HCT116 (cell line): ENCODE data around the gene CYP4A22. TPM values are rescaled to one million over a fixed set of nuclear protein-coding genes. Genes with fewer than 3 reads are reported as not detected.
"Not testable (repeated sequence)": the region's sequence is repeated elsewhere in the genome, so short reads cannot be mapped to it uniquely, and the experiment has no call there.

Experiments used
- ATAC-seq: fragments of 200-7000 bp; cut with Tn5 transposase; 2 replicates; pipeline ENCODE4 v1.9.1; 2020; ENCODE audit warnings: mild to moderate bottlenecking, moderate library complexity
- BruUV-seq: library from RNA; stranded (reverse); fragments of 400-500 nt; replicated peaks from 2 replicates; lab custom pipeline; 2021; lab: Mats Ljungman, UMichigan
- CTCF ChIA-PET: fragments of 300-600 bp; sonication (Branson Sonifier 250); formaldehyde crosslinking; loops from one replicate; lab custom pipeline; 2021; ENCODE audit warnings: antibody characterized with exemption; lab: Charles Lee
- POLR2A ChIA-PET: fragments of 300-600, 350-600 bp; sonication (Branson Sonifier 250); formaldehyde crosslinking; loops from one replicate; lab custom pipeline; 2021; ENCODE audit warnings: antibody characterized with exemption; lab: Charles Lee
- RAD21 ChIA-PET, 2 experiments: fragments of 300-600 bp; sonication (Branson Sonifier 250); formaldehyde crosslinking; loops; one replicate each; lab custom pipeline; 2023; ENCODE audit warnings: low total read pairs in 2 of 2; ENCODE audit not compliant: uncharacterized antibody in 2 of 2, unreplicated experiment in 2 of 2, low non-redundant PET in 1 of 2; lab: Charles Lee
- DNase-seq: peaks from one replicate; pipeline ENCODE4 v3.0.0-alpha.2; 2010; ENCODE audit warnings: low read depth, low spot score
- H2AFZ ChIP-seq: fragments of 200-600 bp; shearing (Covaris generic), sonication (generic); 2 replicates; pipeline ENCODE4 v1.6.1; 2017; ENCODE audit warnings: low read depth, mixed run types, mixed read lengths, antibody characterized with exemption, low read length; ENCODE audit not compliant: poor library complexity, severe bottlenecking
- H3K27ac ChIP-seq: 2 replicates; pipeline ENCODE4 v1.5.1; 2012; ENCODE audit warnings: low read depth, low read length
- H3K27me3 ChIP-seq: fragments of 200-600 bp; sonication (generic); 2 replicates; pipeline ENCODE4 v1.6.1; 2016; ENCODE audit warnings: mixed run types, low read length, mixed read lengths; ENCODE audit not compliant: insufficient read depth
- H3K36me3 ChIP-seq, 2 experiments: fragments of 200-500 bp in 1 of 2; fragments of 200-600 bp in 1 of 2; sonication (Bioruptor generic) in 1 of 2; sonication (generic) in 1 of 2; 2 replicates each; pipeline versions ENCODE4 v1.5.1 to v1.6.1; 2014 to 2016; ENCODE audit warnings: low read length in 2 of 2, inconsistent platforms in 1 of 2, mixed read lengths in 1 of 2, mixed run types in 1 of 2; ENCODE audit not compliant: insufficient read depth in 2 of 2, control insufficient read depth in 1 of 2
- H3K4me1 ChIP-seq, 2 experiments: fragments of 200-600 bp in 1 of 2; sonication (generic) in 1 of 2; 2 replicates each; pipeline versions ENCODE4 v1.5.1 to v1.6.1; 2012 to 2017; ENCODE audit warnings: low read length in 2 of 2, inconsistent platforms in 1 of 2, mild to moderate bottlenecking in 1 of 2, mixed read lengths in 1 of 2, mixed run types in 1 of 2, moderate library complexity in 1 of 2; ENCODE audit not compliant: insufficient read depth in 2 of 2, control insufficient read depth in 1 of 2
- H3K4me2 ChIP-seq: fragments of 200-600 bp; sonication (generic); 2 replicates; pipeline ENCODE4 v1.6.1; 2017; ENCODE audit warnings: mixed run types, low read length, mixed read lengths
- H3K4me3 ChIP-seq, 2 experiments: fragments of 200-600 bp in 1 of 2; sonication (generic) in 1 of 2; replicated peaks in 1 of 2; 2 replicates each; pipeline ENCODE4 v1.5.1; 2011 to 2016; ENCODE audit warnings: low read length in 2 of 2, control low read depth in 1 of 2, low read depth in 1 of 2, mild to moderate bottlenecking in 1 of 2, mixed read lengths in 1 of 2, mixed run types in 1 of 2
- H3K79me2 ChIP-seq: fragments of 200-600 bp; sonication (generic); 2 replicates; pipeline ENCODE4 v1.6.1; 2017; ENCODE audit warnings: mild to moderate bottlenecking, mixed run types, low read length, moderate library complexity, mixed read lengths; ENCODE audit not compliant: insufficient read depth
- H3K9ac ChIP-seq: fragments of 200-600 bp; sonication (generic); 2 replicates; pipeline ENCODE4 v1.6.1; 2016; ENCODE audit warnings: low read length, mixed read lengths
- H3K9me2 ChIP-seq: fragments of 200-600 bp; sonication (generic), shearing (Covaris generic); 2 replicates; pipeline ENCODE4 v1.6.1; 2017; ENCODE audit warnings: mixed run types, mild to moderate bottlenecking, moderate library complexity; ENCODE audit not compliant: insufficient read depth
- H3K9me3 ChIP-seq, 2 experiments: fragments of 200-500 bp in 1 of 2; fragments of 200-600 bp in 1 of 2; sonication (Bioruptor generic) in 1 of 2; sonication (generic) in 1 of 2; 2 replicates each; pipeline ENCODE4 v1.6.1; 2014 to 2017; ENCODE audit warnings: low read length in 2 of 2, mixed read lengths in 2 of 2, inconsistent platforms in 1 of 2, low read depth in 1 of 2, mild to moderate bottlenecking in 1 of 2, mixed run types in 1 of 2, moderate library complexity in 1 of 2; ENCODE audit not compliant: control insufficient read depth in 1 of 2, insufficient read depth in 1 of 2
- H4K20me1 ChIP-seq: fragments of 200-600 bp; sonication (generic), shearing (Covaris generic); 2 replicates; pipeline ENCODE4 v1.6.1; 2017; ENCODE audit warnings: mixed run types, mild to moderate bottlenecking, moderate library complexity; ENCODE audit not compliant: insufficient read depth
- EZH2phosphoT487 ChIP-seq: fragments of 200-600 bp; IDR thresholded peaks from 2 replicates; pipeline ENCODE4 v1.6.1; 2018; ENCODE audit warnings: antibody characterized with exemption, borderline replicate concordance
- RAD21 ChIP-seq: IDR thresholded peaks from 2 replicates; pipeline ENCODE4 v1.6.1; 2012; ENCODE audit warnings: low read depth, mild to moderate bottlenecking
- TCF7L2 ChIP-seq: IDR thresholded peaks from 2 replicates; pipeline ENCODE4 v1.7.0; 2011; ENCODE audit warnings: borderline replicate concordance, inconsistent platforms; ENCODE audit not compliant: insufficient read depth, insufficient read length; ENCODE audit errors: extremely low read depth
- YY1 ChIP-seq: IDR thresholded peaks from 2 replicates; pipeline ENCODE4 v1.6.1; 2011; ENCODE audit warnings: low read length, low read depth, moderate library complexity, mild to moderate bottlenecking; ENCODE audit not compliant: insufficient replicate concordance; ENCODE audit errors: extremely low read depth
- intact Hi-C: fragments of 100-400 bp; cut with micrococcal nuclease; formaldehyde crosslinking; loops from 2 replicates; pipeline ENCODE4 v1.10.0; 2022
- total RNA-seq: library from RNA; stranded (reverse); gene quantifications from one replicate; pipeline ENCODE4 v1.2.1, GENCODE V29; 2021; ENCODE audit not compliant: unreplicated experiment
- TF ChIP-seq, protein P1 (sequence below): IDR thresholded peaks from 2 replicates; pipeline ENCODE4 v1.6.1; 2012; ENCODE audit warnings: low read depth
- TF ChIP-seq, protein P2 (sequence below): IDR thresholded peaks from 2 replicates; pipeline ENCODE4 v1.6.1; 2012
- TF ChIP-seq, protein P3 (sequence below), 3 experiments: fragments of 200-600 bp in 1 of 3; sonication (generic) in 1 of 3; IDR thresholded peaks in 2 of 3; conservative IDR thresholded peaks in 1 of 3; 2 replicates each; pipeline ENCODE4 v1.5.1; 2012 to 2017; ENCODE audit warnings: low read depth in 2 of 3, low read length in 2 of 3, antibody characterized with exemption in 1 of 3, borderline replicate concordance in 1 of 3, control low read depth in 1 of 3, mild to moderate bottlenecking in 1 of 3, mixed read lengths in 1 of 3, mixed run types in 1 of 3, moderate library complexity in 1 of 3; ENCODE audit not compliant: insufficient read depth in 1 of 3

Gene CYP4A22
- total RNA-seq, 1 experiment from 2014 or later, result not detected

DNA sequence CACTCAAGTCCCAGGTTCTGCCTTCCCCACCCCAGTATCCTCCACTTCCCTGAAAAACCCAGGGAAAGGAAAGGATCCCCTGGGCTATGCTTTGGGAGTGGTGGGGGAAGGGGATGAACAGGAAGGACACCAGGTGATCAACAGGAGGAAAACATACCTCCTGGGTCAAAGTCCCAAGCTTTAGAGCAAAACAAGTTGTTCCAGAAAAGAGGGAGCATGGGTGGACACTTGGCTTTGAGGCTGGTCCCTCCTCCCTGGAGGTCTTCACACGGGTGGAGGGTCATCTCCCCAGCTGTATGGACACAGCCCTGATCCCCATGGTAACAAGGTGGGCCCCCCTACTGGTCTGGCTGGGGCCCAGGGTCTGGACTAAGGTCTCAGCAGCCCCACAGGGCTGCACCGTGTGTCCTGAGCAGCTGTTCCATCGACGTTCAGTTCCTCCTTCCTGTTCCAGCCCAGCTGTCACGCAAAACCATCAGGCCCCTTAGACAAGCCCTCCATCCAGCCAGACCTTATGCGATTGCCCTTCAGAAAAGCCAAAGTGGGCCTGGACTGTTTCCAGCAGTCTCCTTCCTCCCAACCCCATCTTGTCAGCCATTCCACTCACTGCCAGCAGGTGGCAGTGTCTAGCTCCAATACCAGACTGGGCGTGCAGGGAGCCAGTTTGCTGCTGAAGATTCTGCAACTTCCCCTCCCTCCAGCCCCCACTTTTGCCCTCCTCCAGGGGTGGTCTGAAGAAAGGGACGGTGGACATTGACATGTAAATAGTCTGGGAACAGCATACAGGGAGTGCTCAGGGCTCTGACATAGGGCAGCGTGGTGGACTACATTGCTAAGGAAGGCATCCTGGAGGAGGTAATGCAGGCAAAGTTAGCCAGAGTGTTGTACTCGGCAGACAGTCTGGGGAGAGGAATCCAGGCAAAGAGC lies 55.5 kb downstream of the CYP4A22 start:
- H4K20me1 ChIP-seq, result no peaks in the 10 kb centered on the region
- peak overlapping the region; percentile 42 for H3K4me2 ChIP-seq
- ChIA-PET POLR2A (no interaction called here), RAD21 (interaction anchor here (1.0 to 1.1 kb wide), 3 partner anchors 71 to 196 kb away, joined by 3 to 4 read pairs (median 3); no protein-coding TSS in a partner anchor), CTCF (interaction anchor here (1.0 to 4.5 kb wide), 10 partner anchors 9 to 533 kb away, joined by 3 to 31 read pairs (median 8); partner anchors contain the start of genes CMPK1 and FOXD2)
- H3K27ac ChIP-seq, result no peak overlapping the region
- H2AFZ ChIP-seq, result peak overlapping the region; percentile 93
- H3K4me1 ChIP-seq, result peaks cover 3 to 19% of the 10 kb centered on the region in 2 experiments; a peak in 3 of 4 replicates
- ATAC-seq (peak; percentile 85), DNase-seq (peak; percentile 42)
- no peaks in the 10 kb centered on the region for H3K9me3 ChIP-seq
- H3K9me2 ChIP-seq, result no peaks in the 10 kb centered on the region
- no peaks in the 10 kb centered on the region for H3K36me3 ChIP-seq
- intact Hi-C loops, result loop anchor here (1.0 to 5.0 kb wide), 3 partner anchors 70 to 535 kb away; no protein-coding TSS in a partner anchor
- no peaks in the 10 kb centered on the region for H3K27me3 ChIP-seq
- TF ChIP-seq EZH2phosphoT487, result no peak
- TF ChIP-seq YY1, result peak; percentile 38
- TF ChIP-seq RAD21, result peak; percentile 85
- TF ChIP-seq TCF7L2, result no peak
- TF ChIP-seq, protein P1, sequence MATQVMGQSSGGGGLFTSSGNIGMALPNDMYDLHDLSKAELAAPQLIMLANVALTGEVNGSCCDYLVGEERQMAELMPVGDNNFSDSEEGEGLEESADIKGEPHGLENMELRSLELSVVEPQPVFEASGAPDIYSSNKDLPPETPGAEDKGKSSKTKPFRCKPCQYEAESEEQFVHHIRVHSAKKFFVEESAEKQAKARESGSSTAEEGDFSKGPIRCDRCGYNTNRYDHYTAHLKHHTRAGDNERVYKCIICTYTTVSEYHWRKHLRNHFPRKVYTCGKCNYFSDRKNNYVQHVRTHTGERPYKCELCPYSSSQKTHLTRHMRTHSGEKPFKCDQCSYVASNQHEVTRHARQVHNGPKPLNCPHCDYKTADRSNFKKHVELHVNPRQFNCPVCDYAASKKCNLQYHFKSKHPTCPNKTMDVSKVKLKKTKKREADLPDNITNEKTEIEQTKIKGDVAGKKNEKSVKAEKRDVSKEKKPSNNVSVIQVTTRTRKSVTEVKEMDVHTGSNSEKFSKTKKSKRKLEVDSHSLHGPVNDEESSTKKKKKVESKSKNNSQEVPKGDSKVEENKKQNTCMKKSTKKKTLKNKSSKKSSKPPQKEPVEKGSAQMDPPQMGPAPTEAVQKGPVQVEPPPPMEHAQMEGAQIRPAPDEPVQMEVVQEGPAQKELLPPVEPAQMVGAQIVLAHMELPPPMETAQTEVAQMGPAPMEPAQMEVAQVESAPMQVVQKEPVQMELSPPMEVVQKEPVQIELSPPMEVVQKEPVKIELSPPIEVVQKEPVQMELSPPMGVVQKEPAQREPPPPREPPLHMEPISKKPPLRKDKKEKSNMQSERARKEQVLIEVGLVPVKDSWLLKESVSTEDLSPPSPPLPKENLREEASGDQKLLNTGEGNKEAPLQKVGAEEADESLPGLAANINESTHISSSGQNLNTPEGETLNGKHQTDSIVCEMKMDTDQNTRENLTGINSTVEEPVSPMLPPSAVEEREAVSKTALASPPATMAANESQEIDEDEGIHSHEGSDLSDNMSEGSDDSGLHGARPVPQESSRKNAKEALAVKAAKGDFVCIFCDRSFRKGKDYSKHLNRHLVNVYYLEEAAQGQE, result no peak
- TF ChIP-seq, protein P2, sequence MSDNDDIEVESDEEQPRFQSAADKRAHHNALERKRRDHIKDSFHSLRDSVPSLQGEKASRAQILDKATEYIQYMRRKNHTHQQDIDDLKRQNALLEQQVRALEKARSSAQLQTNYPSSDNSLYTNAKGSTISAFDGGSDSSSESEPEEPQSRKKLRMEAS, result no peak
- TF ChIP-seq, protein P3, sequence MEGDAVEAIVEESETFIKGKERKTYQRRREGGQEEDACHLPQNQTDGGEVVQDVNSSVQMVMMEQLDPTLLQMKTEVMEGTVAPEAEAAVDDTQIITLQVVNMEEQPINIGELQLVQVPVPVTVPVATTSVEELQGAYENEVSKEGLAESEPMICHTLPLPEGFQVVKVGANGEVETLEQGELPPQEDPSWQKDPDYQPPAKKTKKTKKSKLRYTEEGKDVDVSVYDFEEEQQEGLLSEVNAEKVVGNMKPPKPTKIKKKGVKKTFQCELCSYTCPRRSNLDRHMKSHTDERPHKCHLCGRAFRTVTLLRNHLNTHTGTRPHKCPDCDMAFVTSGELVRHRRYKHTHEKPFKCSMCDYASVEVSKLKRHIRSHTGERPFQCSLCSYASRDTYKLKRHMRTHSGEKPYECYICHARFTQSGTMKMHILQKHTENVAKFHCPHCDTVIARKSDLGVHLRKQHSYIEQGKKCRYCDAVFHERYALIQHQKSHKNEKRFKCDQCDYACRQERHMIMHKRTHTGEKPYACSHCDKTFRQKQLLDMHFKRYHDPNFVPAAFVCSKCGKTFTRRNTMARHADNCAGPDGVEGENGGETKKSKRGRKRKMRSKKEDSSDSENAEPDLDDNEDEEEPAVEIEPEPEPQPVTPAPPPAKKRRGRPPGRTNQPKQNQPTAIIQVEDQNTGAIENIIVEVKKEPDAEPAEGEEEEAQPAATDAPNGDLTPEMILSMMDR (IDR thresholded peaks at IDR 0.05 in 2 of 3, conservative IDR thresholded peaks at IDR 0.05 in 1 of 3; ENCODE audit: borderline replicate concordance in 1 of 3, insufficient read depth in 1 of 3, low read depth in 2 of 3, low read length in 2 of 3), result peak; percentile 76 to 99 (median 98)
- TF ChIP-seq, all 23 proteins: peak for 3
- Histone ChIP-seq H3K9ac (no peak overlapping the region), H3K4me3 (no peak overlapping the region), H3K79me2 (no peaks in the 10 kb centered on the region)
- no TSS peak for BruUV-seq

DNA sequence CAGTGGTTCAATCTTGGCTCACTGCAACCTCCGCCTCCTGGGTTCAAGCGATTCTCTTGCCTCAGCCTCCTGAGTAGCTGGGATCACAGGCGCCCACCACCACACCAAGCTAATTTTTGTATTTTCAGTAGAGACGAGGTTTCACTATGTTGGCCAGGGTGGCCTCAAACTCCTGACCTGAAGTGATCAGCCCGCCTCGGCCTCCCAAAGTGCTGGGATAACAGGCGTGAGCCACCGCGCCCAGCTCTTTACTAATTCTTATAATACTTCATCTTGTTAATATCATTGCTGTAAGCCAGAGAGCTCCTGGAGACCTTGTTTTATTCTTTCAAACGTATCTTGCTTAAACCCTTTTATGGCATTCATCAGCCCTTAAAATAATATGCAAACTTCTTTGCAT lies 56.3 kb downstream of the CYP4A22 start:
- H3K9me3 ChIP-seq, ATAC-seq, H3K79me2 ChIP-seq, H3K36me3 ChIP-seq, H3K9ac ChIP-seq, H3K27ac ChIP-seq, H2AFZ ChIP-seq, BruUV-seq, POLR2A ChIA-PET, H3K4me2 ChIP-seq, DNase-seq, H4K20me1 ChIP-seq, H3K4me3 ChIP-seq, H3K27me3 ChIP-seq, H3K9me2 ChIP-seq: not testable (repeated sequence)
- peaks cover 3 to 19% of the 10 kb centered on the region in 2 experiments; a peak in 3 of 4 replicates for H3K4me1 ChIP-seq
- intact Hi-C loops, result loop anchor here (1.0 to 5.0 kb wide), 3 partner anchors 69 to 534 kb away; no protein-coding TSS in a partner anchor
- RAD21 ChIA-PET, result interaction anchor here (1.0 to 1.1 kb wide), 3 partner anchors 70 to 195 kb away, joined by 3 to 4 read pairs (median 3); no protein-coding TSS in a partner anchor
- CTCF ChIA-PET, result interaction anchor here (1.0 to 4.5 kb wide), 10 partner anchors 9 to 532 kb away, joined by 3 to 31 read pairs (median 8); partner anchors contain the start of genes CMPK1 and FOXD2
